ENCODE measurements around the gene KLK4. TPM values are rescaled to one million over a fixed set of nuclear protein-coding genes. Genes with fewer than 3 reads are reported as not detected.

The KLK4 gene
- total RNA-seq, 1 experiment from 2014 or later, result 0.84 TPM

GRCh38 chr19:50932018-50932689 is 21.0 kb upstream of the KLK4 start (continued):
- TF ChIP-seq, protein P1, sequence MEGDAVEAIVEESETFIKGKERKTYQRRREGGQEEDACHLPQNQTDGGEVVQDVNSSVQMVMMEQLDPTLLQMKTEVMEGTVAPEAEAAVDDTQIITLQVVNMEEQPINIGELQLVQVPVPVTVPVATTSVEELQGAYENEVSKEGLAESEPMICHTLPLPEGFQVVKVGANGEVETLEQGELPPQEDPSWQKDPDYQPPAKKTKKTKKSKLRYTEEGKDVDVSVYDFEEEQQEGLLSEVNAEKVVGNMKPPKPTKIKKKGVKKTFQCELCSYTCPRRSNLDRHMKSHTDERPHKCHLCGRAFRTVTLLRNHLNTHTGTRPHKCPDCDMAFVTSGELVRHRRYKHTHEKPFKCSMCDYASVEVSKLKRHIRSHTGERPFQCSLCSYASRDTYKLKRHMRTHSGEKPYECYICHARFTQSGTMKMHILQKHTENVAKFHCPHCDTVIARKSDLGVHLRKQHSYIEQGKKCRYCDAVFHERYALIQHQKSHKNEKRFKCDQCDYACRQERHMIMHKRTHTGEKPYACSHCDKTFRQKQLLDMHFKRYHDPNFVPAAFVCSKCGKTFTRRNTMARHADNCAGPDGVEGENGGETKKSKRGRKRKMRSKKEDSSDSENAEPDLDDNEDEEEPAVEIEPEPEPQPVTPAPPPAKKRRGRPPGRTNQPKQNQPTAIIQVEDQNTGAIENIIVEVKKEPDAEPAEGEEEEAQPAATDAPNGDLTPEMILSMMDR (IDR thresholded peaks at IDR 0.05 in 2 of 3, conservative IDR thresholded peaks at IDR 0.05 in 1 of 3; ENCODE audit: borderline replicate concordance in 1 of 3, insufficient read depth in 1 of 3, low read depth in 2 of 3, low read length in 2 of 3), result no peak
- no peak for TF ChIP-seq EZH2 (IDR thresholded peaks at IDR 0.05)
- TF ChIP-seq TCF7L2 (IDR thresholded peaks at IDR 0.05; ENCODE audit: borderline replicate concordance, extremely low read depth, insufficient read depth, insufficient read length), result no peak

DNA sequence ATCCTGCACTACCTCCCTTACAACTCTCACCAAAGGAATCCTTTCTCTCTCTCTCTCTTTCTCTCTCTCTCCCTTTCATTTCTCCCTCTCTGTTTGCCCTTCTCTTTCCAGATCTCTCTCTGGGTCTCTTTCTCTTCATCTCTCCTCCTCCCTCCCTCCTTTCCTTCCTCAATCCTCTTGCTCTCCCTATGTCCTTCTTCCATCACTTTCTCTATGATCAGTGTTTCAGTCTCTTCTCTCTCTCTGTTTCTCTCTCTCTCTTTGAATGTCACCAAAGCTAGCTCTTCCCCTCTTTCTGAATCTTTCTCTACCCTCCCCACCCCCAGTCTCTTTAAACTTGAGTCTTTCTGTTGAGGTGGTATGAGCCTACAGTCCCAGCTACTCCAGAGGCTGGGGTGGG is 19.8 kb upstream of the KLK4 start:
- CTCF ChIA-PET, result interaction anchor here (1.3 to 10.4 kb wide), 4 partner anchors 9 to 166 kb away, joined by 5 to 62 read pairs (median 8); no protein-coding TSS in a partner anchor
- POLR2A ChIA-PET, result interaction anchor here (0.6 to 1.0 kb wide), 3 partner anchors 10 to 208 kb away, joined by 3 read pairs; partner anchors contain the start of gene CLEC11A
- Histone ChIP-seq H3K9ac (ENCODE audit: low read length) (peak overlapping the region; percentile 34; the same call in 1 of the 2 replicates), H3K79me2 (ENCODE audit: insufficient read depth, low read length) (no peaks in the 10 kb centered on the region), H3K27me3 (ENCODE audit: insufficient read depth, low read length) (no peaks in the 10 kb centered on the region), H3K9me2 (ENCODE audit: insufficient read depth) (no peaks in the 10 kb centered on the region), H3K36me3 (ENCODE audit: control insufficient read depth in 1 of 2, insufficient read depth in 2 of 2, low read length in 2 of 2) (no peaks in the 10 kb centered on the region), H3K4me2 (ENCODE audit: low read length) (peak overlapping the region; percentile 82), H2AFZ (ENCODE audit: low read depth, low read length, poor library complexity, severe bottlenecking) (peak overlapping the region; percentile 24), H4K20me1 (ENCODE audit: insufficient read depth) (no peaks in the 10 kb centered on the region), H3K9me3 (ENCODE audit: control insufficient read depth in 1 of 2, insufficient read depth in 1 of 2, low read depth in 1 of 2, low read length in 2 of 2) (no peaks in the 10 kb centered on the region), H3K27ac (ENCODE audit: low read depth, low read length) (peak overlapping the region; percentile 78), H3K4me1 (ENCODE audit: control insufficient read depth in 1 of 2, insufficient read depth in 2 of 2, low read length in 2 of 2) (peaks cover 47 to 54% of the 10 kb centered on the region in 2 experiments), H3K4me3 (replicated peaks in 1 of 2; ENCODE audit: low read depth in 1 of 2, low read length in 2 of 2) (no peak overlapping the region; a peak in 1 of 4 replicates)
- DNase-seq (ENCODE audit: low read depth, low spot score), result no peak
- no TSS peak for BruUV-seq (replicated peaks)
- TF ChIP-seq EZH2phosphoT487 (IDR thresholded peaks at IDR 0.05; ENCODE audit: borderline replicate concordance) (no peak), CBX3 (IDR thresholded peaks at IDR 0.05; ENCODE audit: low read depth) (no peak), SP1 (IDR thresholded peaks at IDR 0.05; ENCODE audit: low read depth) (no peak)
- TF ChIP-seq, protein P2, sequence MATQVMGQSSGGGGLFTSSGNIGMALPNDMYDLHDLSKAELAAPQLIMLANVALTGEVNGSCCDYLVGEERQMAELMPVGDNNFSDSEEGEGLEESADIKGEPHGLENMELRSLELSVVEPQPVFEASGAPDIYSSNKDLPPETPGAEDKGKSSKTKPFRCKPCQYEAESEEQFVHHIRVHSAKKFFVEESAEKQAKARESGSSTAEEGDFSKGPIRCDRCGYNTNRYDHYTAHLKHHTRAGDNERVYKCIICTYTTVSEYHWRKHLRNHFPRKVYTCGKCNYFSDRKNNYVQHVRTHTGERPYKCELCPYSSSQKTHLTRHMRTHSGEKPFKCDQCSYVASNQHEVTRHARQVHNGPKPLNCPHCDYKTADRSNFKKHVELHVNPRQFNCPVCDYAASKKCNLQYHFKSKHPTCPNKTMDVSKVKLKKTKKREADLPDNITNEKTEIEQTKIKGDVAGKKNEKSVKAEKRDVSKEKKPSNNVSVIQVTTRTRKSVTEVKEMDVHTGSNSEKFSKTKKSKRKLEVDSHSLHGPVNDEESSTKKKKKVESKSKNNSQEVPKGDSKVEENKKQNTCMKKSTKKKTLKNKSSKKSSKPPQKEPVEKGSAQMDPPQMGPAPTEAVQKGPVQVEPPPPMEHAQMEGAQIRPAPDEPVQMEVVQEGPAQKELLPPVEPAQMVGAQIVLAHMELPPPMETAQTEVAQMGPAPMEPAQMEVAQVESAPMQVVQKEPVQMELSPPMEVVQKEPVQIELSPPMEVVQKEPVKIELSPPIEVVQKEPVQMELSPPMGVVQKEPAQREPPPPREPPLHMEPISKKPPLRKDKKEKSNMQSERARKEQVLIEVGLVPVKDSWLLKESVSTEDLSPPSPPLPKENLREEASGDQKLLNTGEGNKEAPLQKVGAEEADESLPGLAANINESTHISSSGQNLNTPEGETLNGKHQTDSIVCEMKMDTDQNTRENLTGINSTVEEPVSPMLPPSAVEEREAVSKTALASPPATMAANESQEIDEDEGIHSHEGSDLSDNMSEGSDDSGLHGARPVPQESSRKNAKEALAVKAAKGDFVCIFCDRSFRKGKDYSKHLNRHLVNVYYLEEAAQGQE (IDR thresholded peaks at IDR 0.05; ENCODE audit: low read depth), result no peak
- ATAC-seq, result no peak
- RAD21 ChIA-PET (ENCODE audit: low non-redundant PET in 1 of 2, low total read pairs in 2 of 2, uncharacterized antibody in 2 of 2, unreplicated experiment in 2 of 2), result interaction anchor here (1.0 to 2.8 kb wide), 4 partner anchors 38 to 86 kb away, joined by 3 to 8 read pairs (median 4); partner anchors contain the start of gene KLK6 (in 2 of the 2)
- intact Hi-C loops (cut with micrococcal nuclease), result loop anchor here (2.0 kb wide), 1 partner anchor 166 kb away; no protein-coding TSS in a partner anchor
